WERI-Rb-1 (cell line): ENCODE measurements around the gene LIPN.
A peak's percentile ranks its signal among the peaks of the same experiment; 100 is the strongest.

Experiments used
- DNase-seq: peaks from one replicate; pipeline ENCODE4 v3.0.0-alpha.2; 2020
- H3K27ac ChIP-seq: fragments of 250-450 bp; sonication (Bioruptor Pico); 2 replicates; pipeline ENCODE4 v1.5.1; 2020; ENCODE audit warnings: mild to moderate bottlenecking, moderate library complexity
- H3K27me3 ChIP-seq: fragments of 250-450 bp; sonication (Bioruptor Pico); 2 replicates; pipeline ENCODE4 v1.5.1; 2021; ENCODE audit warnings: mild to moderate bottlenecking, low read depth, moderate library complexity; ENCODE audit not compliant: insufficient read depth, severe bottlenecking
- H3K36me3 ChIP-seq: fragments of 250-450 bp; sonication (Bioruptor Pico); 2 replicates; pipeline ENCODE4 v1.5.1; 2020; ENCODE audit warnings: mild to moderate bottlenecking, moderate library complexity
- H3K4me3 ChIP-seq: 2 replicates; pipeline ENCODE4 v1.5.1; 2011; ENCODE audit warnings: low read depth, mild to moderate bottlenecking, control low read depth, low read length
- H3K9me3 ChIP-seq: fragments of 250-450 bp; sonication (Bioruptor Pico); 2 replicates; pipeline ENCODE4 v1.5.1; 2021; ENCODE audit warnings: mild to moderate bottlenecking, moderate library complexity; ENCODE audit not compliant: severe bottlenecking
- CTCF ChIP-seq: IDR thresholded peaks from 2 replicates; pipeline ENCODE4 v1.5.1; 2011; ENCODE audit warnings: low read depth, mild to moderate bottlenecking, control low read depth, inconsistent platforms, low read length

The LIPN gene

GRCh38 chr10:88783724-88784123, 23.9 kb downstream of the LIPN start:
- Histone ChIP-seq H3K36me3 (no peaks in the 10 kb centered on the region), H3K4me3 (no peak overlapping the region), H3K9me3 (no peaks in the 10 kb centered on the region), H3K27ac (no peak overlapping the region), H3K27me3 (no peaks in the 10 kb centered on the region)
- no peak for DNase-seq
- TF ChIP-seq CTCF: no peak

- Histone ChIP-seq H3K27ac (no peak overlapping the region), H3K27me3 (no peaks in the 10 kb centered on the region), H3K36me3 (no peaks in the 10 kb centered on the region), H3K9me3 (no peaks in the 10 kb centered on the region), H3K4me3 (no peak overlapping the region)
- DNase-seq: peak; percentile 23
- no peak for TF ChIP-seq CTCF
Observed at GRCh38 chr10:88786032-88786770, 26.4 kb downstream of the LIPN start.

- Histone ChIP-seq H3K36me3 (no peaks in the 10 kb centered on the region), H3K27ac (no peak overlapping the region), H3K27me3 (no peaks in the 10 kb centered on the region), H3K9me3 (no peaks in the 10 kb centered on the region), H3K4me3 (no peak overlapping the region)
- no peak for DNase-seq
- TF ChIP-seq CTCF: no peak
Observed at GRCh38 chr10:88787463-88787862, 27.6 kb downstream of the LIPN start.

GRCh38 chr10:88788924-88789323, 29.1 kb downstream of the LIPN start:
- no peak for DNase-seq
- Histone ChIP-seq H3K27ac (no peak overlapping the region), H3K4me3 (no peak overlapping the region), H3K9me3 (no peaks in the 10 kb centered on the region), H3K27me3 (no peaks in the 10 kb centered on the region), H3K36me3 (no peaks in the 10 kb centered on the region)
- TF ChIP-seq CTCF: no peak

- TF ChIP-seq CTCF: peak; percentile 59
- no peaks in the 10 kb centered on the region for H3K36me3 ChIP-seq
- no peak overlapping the region for H3K27ac ChIP-seq
- peak; percentile 42 for DNase-seq
- H3K9me3 ChIP-seq: no peaks in the 10 kb centered on the region
- no peak overlapping the region for H3K4me3 ChIP-seq
- no peaks in the 10 kb centered on the region for H3K27me3 ChIP-seq
Observed at GRCh38 chr10:88791924-88792323, 32.1 kb downstream of the LIPN start.

- H3K9me3 ChIP-seq: no peaks in the 10 kb centered on the region
- H3K27ac ChIP-seq: no peak overlapping the region
- H3K36me3 ChIP-seq: no peaks in the 10 kb centered on the region
- TF ChIP-seq CTCF: no peak
- H3K27me3 ChIP-seq: no peaks in the 10 kb centered on the region
- no peak overlapping the region for H3K4me3 ChIP-seq
- no peak for DNase-seq
Observed at GRCh38 chr10:88792661-88793060, 32.8 kb downstream of the LIPN start.
